IPS-NIHi7 (cell line): ENCODE results near the gene INAFM2.
A peak's percentile ranks its signal among the peaks of the same experiment; 100 is the strongest.

Source experiments
- DNase-seq: peaks from one replicate; pipeline ENCODE4 v3.0.0; 2012; ENCODE audit warnings: mixed read lengths; ENCODE audit errors: extremely low spot score

Gene INAFM2

GRCh38 chr15:40323239-40323952, at the start of gene INAFM2:
Gene INAFM2, plus strand, starts transcription at chr15:40323692. Its CDS starts 364 bp downstream, at chr15:40324056.
- peak; percentile 94 for DNase-seq

- peak; percentile 78 for DNase-seq
Observed at GRCh38 chr15:40274350-40275274, 48.9 kb upstream of the INAFM2 start.

GRCh38 chr15:40275523-40275922, 48.0 kb upstream of the INAFM2 start:
- no peak for DNase-seq

GRCh38 chr15:40275954-40276353, 47.5 kb upstream of the INAFM2 start:
- no peak for DNase-seq

DNA sequence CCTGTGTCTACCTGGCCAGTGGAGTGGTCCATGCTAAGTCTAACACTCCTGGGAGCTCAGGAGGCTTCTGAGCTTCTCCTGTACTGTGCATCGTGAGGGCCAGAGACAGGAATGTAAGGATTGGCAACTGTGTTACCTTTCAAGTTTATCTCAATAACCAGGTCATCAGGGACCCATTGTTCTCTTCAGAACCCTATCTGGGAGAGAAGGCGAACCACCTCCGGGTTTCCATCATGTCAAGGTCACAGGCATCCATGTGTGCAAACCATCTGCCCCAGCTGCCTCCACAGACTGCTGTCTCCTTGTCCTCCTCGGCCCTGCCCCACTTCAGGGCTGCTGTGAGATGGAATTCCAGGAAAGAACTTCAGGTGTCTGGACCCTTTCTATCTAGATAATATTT, 46.6 kb upstream of the INAFM2 start:
- no peak for DNase-seq

GRCh38 chr15:40277471-40277870, 46.0 kb upstream of the INAFM2 start:
- DNase-seq: no peak

DNA sequence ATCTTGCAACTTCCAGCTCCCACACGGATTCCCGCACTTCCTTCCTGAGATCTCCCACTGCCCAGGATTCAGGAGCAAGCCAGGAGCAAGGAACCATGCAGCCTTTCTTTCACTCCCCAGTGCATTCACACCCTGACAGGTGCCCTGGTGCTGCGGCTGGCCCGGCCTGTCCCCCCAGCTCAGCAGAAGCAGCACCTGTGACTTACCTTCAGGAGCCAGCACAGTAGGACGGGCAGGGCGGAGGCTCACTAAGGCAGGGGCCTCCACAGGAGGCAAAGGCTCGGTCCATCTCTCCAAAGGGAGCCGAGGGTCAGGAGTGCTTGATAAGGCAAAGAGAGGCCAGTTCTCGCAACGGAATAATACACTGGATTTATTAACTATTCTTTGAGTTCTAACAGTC, 45.5 kb upstream of the INAFM2 start:
- DNase-seq: no peak

GRCh38 chr15:40279437-40280141, 43.9 kb upstream of the INAFM2 start:
- peak; percentile 82 for DNase-seq

DNA sequence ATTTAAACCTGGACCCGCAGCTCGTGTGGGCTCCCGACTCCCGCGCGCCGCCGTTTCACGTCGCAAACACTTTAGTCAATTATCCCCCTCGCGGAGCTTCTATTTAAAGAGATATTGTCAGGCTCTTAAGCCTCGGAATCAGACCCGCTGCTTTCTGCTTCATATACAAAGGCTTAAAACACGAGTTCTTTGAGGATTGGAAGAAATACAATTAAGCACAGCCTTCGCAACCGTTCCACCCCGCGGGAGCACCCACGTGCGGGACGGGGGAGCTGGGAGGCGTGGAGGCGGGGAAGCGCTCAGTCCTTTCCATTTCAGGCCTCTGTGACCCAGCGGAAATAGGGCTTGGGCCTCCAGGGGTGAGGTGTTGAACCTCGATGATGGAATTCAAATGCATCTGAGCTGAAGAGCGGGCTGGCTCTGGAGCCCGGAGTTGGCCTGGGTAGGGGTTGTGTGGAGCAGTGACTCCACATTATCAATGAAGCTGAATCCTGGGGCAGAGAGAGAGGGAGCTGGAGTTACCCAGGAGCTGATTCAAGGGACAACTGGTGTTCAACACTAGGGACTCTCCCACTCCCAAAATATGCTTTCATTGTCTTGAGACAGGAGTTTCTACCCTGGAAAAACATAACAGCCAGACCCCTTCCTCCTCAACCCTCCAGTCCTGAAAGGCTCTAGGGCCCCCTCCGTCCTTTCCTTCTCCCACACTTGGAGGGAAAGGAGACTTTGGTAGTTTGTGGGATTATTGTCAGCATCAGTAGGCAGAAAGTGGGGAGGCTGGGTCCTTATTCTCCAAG, 43.0 kb upstream of the INAFM2 start:
- no peak for DNase-seq

DNA sequence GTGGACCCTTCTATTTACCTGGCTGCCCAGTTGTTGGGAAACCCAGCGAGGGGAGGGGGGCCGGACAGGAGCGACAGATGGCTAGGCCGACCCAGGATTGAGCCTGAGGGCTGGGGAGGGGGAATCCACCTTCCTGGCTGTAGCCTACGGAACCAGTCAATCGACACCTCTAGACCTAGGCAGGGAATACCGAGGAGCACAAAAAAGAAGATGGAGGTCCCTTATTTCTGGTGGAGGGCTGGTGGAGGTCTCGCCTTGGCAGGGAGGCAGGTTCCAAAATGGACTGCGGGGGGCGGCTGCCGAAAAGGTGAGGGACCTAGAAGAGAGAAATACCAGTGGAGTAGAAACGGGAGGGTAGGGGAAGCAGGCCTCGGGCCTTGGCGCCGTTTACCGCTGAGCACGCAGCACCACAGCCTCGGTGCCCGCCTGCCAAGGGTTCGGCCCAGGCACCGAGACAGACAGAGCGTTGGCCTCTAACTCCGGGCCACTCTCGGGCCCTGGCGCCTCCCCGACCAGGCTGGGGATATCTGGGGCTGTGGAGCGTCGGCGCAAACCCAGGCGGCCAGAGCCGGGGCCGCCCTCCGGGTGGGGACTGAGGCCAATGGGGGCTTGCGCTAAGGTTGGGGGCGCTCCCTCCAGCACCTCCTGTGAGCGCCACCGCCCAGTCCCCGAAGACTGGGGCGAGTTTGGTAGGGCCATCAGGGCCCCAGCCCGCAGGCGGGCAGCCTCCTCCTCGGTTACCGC, 42.3 kb upstream of the INAFM2 start:
- DNase-seq: no peak

DNA sequence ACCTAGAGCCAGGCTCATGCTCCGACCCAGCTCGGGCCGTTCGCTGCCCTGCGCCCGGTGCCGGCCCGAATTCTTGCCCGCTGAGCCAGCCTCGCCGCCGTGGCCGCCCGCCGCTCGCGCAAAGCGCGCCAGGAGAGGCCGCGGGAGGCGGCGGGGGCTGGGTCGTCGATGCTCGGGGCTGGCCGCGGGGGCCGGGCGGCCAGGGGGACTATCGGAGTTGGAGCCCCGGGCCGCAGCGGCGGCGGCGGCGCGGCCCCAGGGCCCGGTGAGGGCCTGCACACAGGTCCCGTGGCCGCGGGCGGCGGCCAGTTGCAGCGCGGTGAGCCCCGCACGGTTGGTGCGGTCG, 41.7 kb upstream of the INAFM2 start:
- no peak for DNase-seq

GRCh38 chr15:40282147-40282868, 41.2 kb upstream of the INAFM2 start:
- DNase-seq: peak; percentile 64

GRCh38 chr15:40282869-40283614, 40.5 kb upstream of the INAFM2 start, which contains the start of gene ANKRD63:
Gene ANKRD63, minus strand, starts transcription at chr15:40283064. Its CDS starts 478 bp downstream, at chr15:40282586.
- no peak for DNase-seq

GRCh38 chr15:40283615-40284300, 39.7 kb upstream of the INAFM2 start:
- no peak for DNase-seq

DNA sequence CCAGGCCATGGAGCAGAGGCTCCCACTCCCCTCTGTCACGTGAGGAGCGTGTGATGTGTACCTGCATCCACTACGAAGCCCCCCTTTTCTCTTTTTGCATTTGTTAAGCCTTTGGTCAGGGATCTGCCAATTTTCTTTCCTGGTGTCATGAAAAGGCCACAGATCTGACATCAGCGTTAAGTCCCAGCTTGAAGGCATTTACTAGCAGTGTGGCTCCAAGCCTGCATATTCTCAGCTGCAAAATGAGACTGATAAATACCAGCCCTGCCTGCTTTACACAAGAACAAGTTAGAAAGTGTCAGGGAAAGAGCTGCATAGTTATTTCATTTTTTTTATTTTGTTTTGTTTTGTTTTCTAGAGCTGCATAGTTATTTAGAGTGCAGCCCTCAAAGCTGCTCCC, 38.3 kb upstream of the INAFM2 start:
- DNase-seq: no peak

- DNase-seq: no peak
Observed at GRCh38 chr15:40285554-40286011, 37.9 kb upstream of the INAFM2 start.

GRCh38 chr15:40286061-40286532, 37.4 kb upstream of the INAFM2 start:
- DNase-seq: no peak

GRCh38 chr15:40286794-40287193, 36.7 kb upstream of the INAFM2 start:
- no peak for DNase-seq
